A549 treated with DMSO at 1 μM for 4 hours (cell line): ENCODE measurements around the gene TBK1. TPM values are rescaled to one million over a fixed set of nuclear protein-coding genes. Genes with fewer than 3 reads are reported as not detected.

Experiments
- total RNA-seq: library from RNA; stranded (reverse); fragments of 200-300 nt; extraction: Qiagen RNA extraction; gene quantifications from 5 replicates; pipeline ENCODE4 v1.2.3, GENCODE V29; 2022; ENCODE audit warnings: low read depth

Gene TBK1
- total RNA-seq, result 23.5 to 29.7 TPM (median 26.4 TPM) in 5 replicates

GRCh38 chr12:64451687-64452558, at the start of gene TBK1:
Gene TBK1, plus strand, starts transcription at chr12:64452120. Its CDS starts 3,751 bp downstream, at chr12:64455871.

GRCh38 chr12:64403707-64404469, 48.0 kb upstream of the TBK1 start, which contains the start of gene XPOT:
Gene XPOT, plus strand, starts transcription at chr12:64404392. Its CDS starts 5,644 bp downstream, at chr12:64410036.

Other genes starting within 250 kb of the TBK1 start
- gene KICS2, start 229.8 kb upstream of the TBK1 start, total RNA-seq, result 8.7 to 10.0 TPM (median 8.8 TPM) in 5 replicates
- gene C12orf56, start 61.4 kb upstream of the TBK1 start, total RNA-seq, result 0.10 to 0.13 TPM in 2 of 5 replicates, not detected in the others
- gene XPOT, start 47.7 kb upstream of the TBK1 start, total RNA-seq, result 45.9 to 69.7 TPM (median 57.7 TPM) in 5 replicates
- gene RASSF3, start 158.4 kb downstream of the TBK1 start, total RNA-seq, result 28.3 to 39.5 TPM (median 33.2 TPM) in 5 replicates